Measurements from ENCODE around the gene REC114.

Gene REC114

DNA sequence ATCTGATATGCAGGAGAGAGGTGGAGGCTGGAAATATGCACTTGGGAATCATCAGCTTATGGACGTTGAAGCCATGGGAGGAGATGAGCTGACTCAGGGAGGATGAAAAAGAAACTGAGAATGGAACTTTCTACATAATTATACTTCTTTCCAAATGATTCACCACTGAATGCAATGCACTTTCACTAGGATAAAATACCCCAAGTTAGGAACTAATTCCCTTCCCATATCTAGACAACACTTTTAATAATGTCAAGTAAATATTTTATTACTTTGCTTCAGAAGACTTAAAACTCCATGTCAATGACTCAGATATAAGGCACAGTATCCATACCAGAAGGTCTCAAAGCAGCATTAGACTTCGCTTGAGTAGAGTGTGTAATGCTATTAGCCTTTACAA lies 166.0 kb downstream of the REC114 start:
- DNase-seq: peak; percentile 11

Data from NCI-H226 (cell line).